ENCODE data around the gene URI1. TPM values are rescaled to one million over a fixed set of nuclear protein-coding genes. Genes with fewer than 3 reads are reported as not detected.
"Not testable (repeated sequence)": the region's sequence is repeated elsewhere in the genome, so short reads cannot be mapped to it uniquely, and the experiment has no call there.

The URI1 gene
- total RNA-seq, 2 donors from 2014 or later: 44.5 to 55.3 TPM

DNA sequence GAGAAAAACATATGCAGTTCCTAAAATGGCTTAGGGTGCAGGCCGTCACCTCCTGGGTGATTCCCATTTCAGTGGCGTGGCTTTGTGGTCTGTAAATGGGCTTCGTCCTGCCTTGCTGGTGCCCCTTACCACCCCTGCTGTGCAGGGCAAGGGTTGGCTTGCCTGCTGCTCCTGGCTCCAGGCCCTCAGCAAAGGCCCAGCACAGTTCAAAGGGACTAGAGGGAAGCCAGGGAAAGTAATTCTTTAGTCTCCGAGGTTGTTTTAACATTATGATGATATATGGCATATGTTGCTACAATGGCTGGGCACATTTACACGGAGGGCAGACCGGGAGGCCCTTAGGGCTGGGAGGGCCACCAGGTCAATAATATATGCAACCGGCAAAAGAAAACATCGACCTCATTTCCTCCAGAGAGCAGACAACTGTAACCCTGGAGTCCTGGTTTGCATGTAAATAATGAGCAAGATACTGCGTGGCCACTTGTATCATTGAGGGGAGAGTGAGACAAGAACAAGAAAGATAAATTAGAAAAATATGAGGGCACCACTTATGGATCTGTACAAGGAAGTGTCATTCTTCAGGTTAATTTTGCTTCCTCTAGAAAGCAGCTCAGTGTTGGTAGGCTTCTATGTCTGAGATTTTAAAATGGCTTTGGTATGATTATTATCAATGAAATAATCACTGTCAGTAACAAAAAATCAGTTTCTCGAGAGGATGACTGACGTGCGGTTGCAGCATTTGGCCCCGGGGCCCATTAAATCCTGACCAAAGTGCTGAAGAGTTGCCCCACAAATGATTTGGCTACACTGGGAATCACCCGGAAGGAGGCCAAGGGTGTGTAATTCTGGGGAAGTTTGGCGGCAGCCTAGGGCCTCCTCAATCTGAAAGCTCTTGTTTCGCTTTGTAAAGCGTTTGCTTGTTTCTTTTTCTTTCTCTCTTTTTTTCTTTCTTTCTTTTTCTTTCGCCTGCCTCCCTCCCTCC lies 32.8 kb upstream of the URI1 start:
- H3K9me3 ChIP-seq: no peaks in the 10 kb centered on the region
- H3K4me1 ChIP-seq (ENCODE audit: control insufficient read depth in 1 of 2, low read depth in 2 of 2): no peaks in the 10 kb centered on the region
- ATAC-seq (ENCODE audit: insufficient number of reproducible peaks, low FRiP score, low read depth) (no peak), DNase-seq (ENCODE audit: low spot score) (no peak)
- no peak overlapping the region for H3K4me3 ChIP-seq
- no peak overlapping the region for H3K27ac ChIP-seq
- H3K36me3 ChIP-seq: no peaks in the 10 kb centered on the region
- H3K27me3 ChIP-seq (replicated peaks; ENCODE audit: insufficient read depth): no peaks in the 10 kb centered on the region
- no peak for TF ChIP-seq CTCF (IDR thresholded peaks at IDR 0.05)

DNA sequence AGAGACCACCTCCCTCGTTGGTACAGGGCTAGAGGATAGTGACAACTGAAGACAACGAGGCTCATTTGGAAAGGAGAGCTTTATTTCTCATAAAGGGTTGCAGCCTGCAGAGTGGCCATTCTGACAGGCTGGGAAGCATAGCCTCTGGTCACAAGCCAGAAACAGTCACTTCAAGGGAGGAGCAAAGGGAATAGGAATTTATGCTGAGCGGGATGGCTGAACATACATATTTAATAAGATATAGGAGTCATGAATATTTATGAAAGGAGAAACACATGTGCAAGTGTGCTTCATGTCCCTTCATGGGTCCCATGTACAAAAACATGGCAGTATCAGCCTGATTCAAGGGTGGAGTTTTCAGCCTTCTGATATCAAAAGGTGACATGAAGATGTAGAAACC lies 27.1 kb upstream of the URI1 start:
- no peak overlapping the region for H3K4me3 ChIP-seq
- H3K4me1 ChIP-seq (ENCODE audit: control insufficient read depth in 1 of 2, low read depth in 2 of 2): no peaks in the 10 kb centered on the region
- DNase-seq (ENCODE audit: low spot score): no peak
- no peak overlapping the region for H3K27ac ChIP-seq
- no peak for ATAC-seq (ENCODE audit: insufficient number of reproducible peaks, low FRiP score, low read depth)
- H3K27me3 ChIP-seq (replicated peaks; ENCODE audit: insufficient read depth): no peaks in the 10 kb centered on the region
- H3K36me3 ChIP-seq: no peaks in the 10 kb centered on the region
- TF ChIP-seq CTCF (IDR thresholded peaks at IDR 0.05): no peak
- H3K9me3 ChIP-seq: no peaks in the 10 kb centered on the region

GRCh38 chr19:29915832-29916231 lies 26.2 kb upstream of the URI1 start:
- not testable (repeated sequence) for H3K4me3 ChIP-seq; H3K9me3 ChIP-seq; H3K4me1 ChIP-seq (ENCODE audit: control insufficient read depth in 1 of 2, low read depth in 2 of 2); H3K27ac ChIP-seq; DNase-seq (ENCODE audit: low spot score); H3K27me3 ChIP-seq (replicated peaks; ENCODE audit: insufficient read depth); H3K36me3 ChIP-seq; ATAC-seq (ENCODE audit: insufficient number of reproducible peaks, low FRiP score, low read depth)

GRCh38 chr19:29917911-29918310 lies 24.1 kb upstream of the URI1 start:
- Histone ChIP-seq H3K36me3 (no peaks in the 10 kb centered on the region), H3K9me3 (no peaks in the 10 kb centered on the region), H3K27me3 (replicated peaks; ENCODE audit: insufficient read depth) (no peaks in the 10 kb centered on the region), H3K4me1 (ENCODE audit: control insufficient read depth in 1 of 2, low read depth in 2 of 2) (no peaks in the 10 kb centered on the region), H3K4me3 (no peak overlapping the region), H3K27ac (no peak overlapping the region)
- no peak for TF ChIP-seq CTCF (IDR thresholded peaks at IDR 0.05)
- DNase-seq (ENCODE audit: low spot score) (no peak), ATAC-seq (ENCODE audit: insufficient number of reproducible peaks, low FRiP score, low read depth) (no peak)

- H3K27ac ChIP-seq: no peak overlapping the region
- no peak overlapping the region for H3K4me3 ChIP-seq
- no peaks in the 10 kb centered on the region for H3K9me3 ChIP-seq
- no peaks in the 10 kb centered on the region for H3K27me3 ChIP-seq (replicated peaks; ENCODE audit: insufficient read depth)
- H3K36me3 ChIP-seq: no peaks in the 10 kb centered on the region
- DNase-seq (ENCODE audit: low spot score): no peak
- ATAC-seq (ENCODE audit: insufficient number of reproducible peaks, low FRiP score, low read depth): no peak
- H3K4me1 ChIP-seq (ENCODE audit: control insufficient read depth in 1 of 2, low read depth in 2 of 2): no peaks in the 10 kb centered on the region
- no peak for TF ChIP-seq CTCF (IDR thresholded peaks at IDR 0.05)
These were observed 23.1 kb upstream of the URI1 start for GRCh38 chr19:29918891-29919290.
